Spleen (tissue), 11 donors: Measurements from ENCODE around the gene RPTOR. TPM values are rescaled to one million over a fixed set of nuclear protein-coding genes. Genes with fewer than 3 reads are reported as not detected.

Source experiments
- DNase-seq: peaks from one replicate; pipeline ENCODE4 v3.0.0-alpha.2; 2020
- H3K27ac ChIP-seq, 8 donors: fragments of 200-600 bp; sonication (generic) in 7 of 8; 1 replicate in 4 of 8; 2 replicates in 4 of 8; pipeline versions ENCODE4 v1.5.0 to v1.8.0; 2016 to 2021; ENCODE audit warnings: inconsistent platforms in 4 of 8, mild to moderate bottlenecking in 4 of 8, moderate library complexity in 1 of 8
- H3K27me3 ChIP-seq, 7 donors: fragments of 200-600 bp; sonication (generic) in 6 of 7; replicated peaks in 1 of 7; 1 replicate in 4 of 7; 2 replicates in 3 of 7; pipeline versions ENCODE4 v1.5.0 to v1.8.0; 2016 to 2021; ENCODE audit warnings: inconsistent platforms in 3 of 7, mild to moderate bottlenecking in 1 of 7
- H3K36me3 ChIP-seq, 6 donors: fragments of 200-600 bp; sonication (generic) in 5 of 6; 1 replicate in 4 of 6; 2 replicates in 2 of 6; pipeline versions ENCODE4 v1.5.0 to v1.8.0; 2016 to 2021; ENCODE audit warnings: inconsistent platforms in 2 of 6
- H3K4me1 ChIP-seq, 6 donors: fragments of 200-600 bp; sonication (generic) in 5 of 6; 1 replicate in 3 of 6; 2 replicates in 3 of 6; pipeline versions ENCODE4 v1.5.0 to v1.8.0; 2016 to 2021; ENCODE audit warnings: inconsistent platforms in 3 of 6
- H3K4me3 ChIP-seq, 8 donors: fragments of 200-600 bp; sonication (generic) in 7 of 8; 1 replicate in 4 of 8; 2 replicates in 4 of 8; pipeline versions ENCODE4 v1.5.0 to v1.8.0; 2016 to 2021; ENCODE audit warnings: inconsistent platforms in 4 of 8, mild to moderate bottlenecking in 4 of 8, moderate library complexity in 2 of 8
- H3K9me3 ChIP-seq, 8 donors: fragments of 200-600 bp; sonication (generic) in 7 of 8; 1 replicate in 4 of 8; 2 replicates in 4 of 8; pipeline versions ENCODE4 v1.5.0 to v1.8.0; 2016 to 2021; ENCODE audit warnings: inconsistent platforms in 4 of 8
- POLR2A ChIP-seq, 3 donors: fragments of 450-650 bp; IDR thresholded peaks; one replicate each; pipeline ENCODE4 v1.5.1; 2017; ENCODE audit warnings: antibody characterized with exemption in 3 of 3, mild to moderate bottlenecking in 1 of 3
- POLR2AphosphoS5 ChIP-seq, 3 donors: sonication (generic); formaldehyde crosslinking; IDR thresholded peaks; one replicate each; pipeline ENCODE4 v1.5.1; 2017; ENCODE audit warnings: antibody characterized with exemption in 3 of 3
- WGBS, 5 donors: extraction: QIAGEN DNeasy Blood & Tissue Kit in 3 of 5; methylation state at CpG; one replicate each; pipeline versions ENCODE4 v1.1.5 to v1.1.7; 2013 to 2018; 5-methylcytosine and 5-hydroxymethylcytosine counted together
- intact Hi-C: fragments of 100-400 bp; cut with DNase I; formaldehyde crosslinking; loops from one replicate; pipeline ENCODE4 v1.15.0; 2023; ENCODE audit warnings: low total_unique reads
- polyA plus RNA-seq, 3 donors: library from polyadenylated mRNA; stranded (reverse); fragments of 200-250 nt; gene quantifications; one replicate each; pipeline ENCODE4 v1.2.1, GENCODE V29; 2013
- total RNA-seq, 7 donors: library from RNA; depleted of rRNA in 3 of 7; stranded (reverse); fragments of >200 nt in 3 of 7; fragmentation: NEBNext Ultra II Directional in 4 of 7; extraction: Animal tissue kit (Norgen Biotek cat#: 25700) in 4 of 7; gene quantifications; one replicate each; pipeline versions ENCODE4 v1.1.0 to v1.2.1, GENCODE V29; 2016 to 2021
- TF ChIP-seq, protein P1 (sequence below), 11 experiments: fragments of 200-600 bp in 7 of 11; fragments of 450-650 bp in 4 of 11; sonication (generic) in 4 of 11; IDR thresholded peaks in 8 of 11; conservative IDR thresholded peaks in 3 of 11; 1 replicate in 7 of 11; 2 replicates in 4 of 11; pipeline versions ENCODE4 v1.4.0 to v1.8.0; 2016 to 2021; ENCODE audit warnings: antibody characterized with exemption in 11 of 11, inconsistent platforms in 4 of 11, mild to moderate bottlenecking in 1 of 11
- donor health status: healthy with polysubstance abuse.
- donor health status: DM: no; HTN: no; CAD: no; lungs with moderate emphysema.
- donor health status: DM: no; HTN: no; CAD: no.
- donor health status: Bipolar disorder and iron deficiency.
- donor health status: healthy.
- donor health status: DM: no; HTN: no; CAD: no.
- donor health status: DM: yes; HTN: yes; CAD: no.

The RPTOR gene
- total and polyA plus RNA-seq, 10 donors, result 3.1 to 61.2 (median 40.7) TPM

GRCh38 chr17:80869481-80870145 lies 325.0 kb downstream of the RPTOR start:
- 86 to 91% (median 88%) methylated on average over 7 of the region's 7 CpGs for WGBS, 5 donors
- intact Hi-C loops, result loop anchor here (10.0 kb wide), 1 partner anchor 105 kb away; no protein-coding TSS in a partner anchor
- TF ChIP-seq, protein P1, sequence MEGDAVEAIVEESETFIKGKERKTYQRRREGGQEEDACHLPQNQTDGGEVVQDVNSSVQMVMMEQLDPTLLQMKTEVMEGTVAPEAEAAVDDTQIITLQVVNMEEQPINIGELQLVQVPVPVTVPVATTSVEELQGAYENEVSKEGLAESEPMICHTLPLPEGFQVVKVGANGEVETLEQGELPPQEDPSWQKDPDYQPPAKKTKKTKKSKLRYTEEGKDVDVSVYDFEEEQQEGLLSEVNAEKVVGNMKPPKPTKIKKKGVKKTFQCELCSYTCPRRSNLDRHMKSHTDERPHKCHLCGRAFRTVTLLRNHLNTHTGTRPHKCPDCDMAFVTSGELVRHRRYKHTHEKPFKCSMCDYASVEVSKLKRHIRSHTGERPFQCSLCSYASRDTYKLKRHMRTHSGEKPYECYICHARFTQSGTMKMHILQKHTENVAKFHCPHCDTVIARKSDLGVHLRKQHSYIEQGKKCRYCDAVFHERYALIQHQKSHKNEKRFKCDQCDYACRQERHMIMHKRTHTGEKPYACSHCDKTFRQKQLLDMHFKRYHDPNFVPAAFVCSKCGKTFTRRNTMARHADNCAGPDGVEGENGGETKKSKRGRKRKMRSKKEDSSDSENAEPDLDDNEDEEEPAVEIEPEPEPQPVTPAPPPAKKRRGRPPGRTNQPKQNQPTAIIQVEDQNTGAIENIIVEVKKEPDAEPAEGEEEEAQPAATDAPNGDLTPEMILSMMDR (IDR thresholded peaks at IDR 0.05 in 8 of 11, conservative IDR thresholded peaks at IDR 0.05 in 3 of 11), result no peak
- TF ChIP-seq POLR2A (IDR thresholded peaks at IDR 0.05), result no peak
- TF ChIP-seq POLR2AphosphoS5 (IDR thresholded peaks at IDR 0.05), result no peak
- Histone ChIP-seq H3K27me3 (no peaks in the 10 kb centered on the region), H3K4me1 (peaks cover 13 to 57% (median 29%) of the 10 kb centered on the region in 6 donors), H3K27ac (no peak overlapping the region), H3K36me3 (peaks cover 0 to 19% (median 0%) of the 10 kb centered on the region in 6 donors), H3K9me3 (peaks cover 0 to under 1% (median 0%) of the 10 kb centered on the region in 8 donors), H3K4me3 (no peak overlapping the region)
- peak; percentile 10 for DNase-seq

DNA sequence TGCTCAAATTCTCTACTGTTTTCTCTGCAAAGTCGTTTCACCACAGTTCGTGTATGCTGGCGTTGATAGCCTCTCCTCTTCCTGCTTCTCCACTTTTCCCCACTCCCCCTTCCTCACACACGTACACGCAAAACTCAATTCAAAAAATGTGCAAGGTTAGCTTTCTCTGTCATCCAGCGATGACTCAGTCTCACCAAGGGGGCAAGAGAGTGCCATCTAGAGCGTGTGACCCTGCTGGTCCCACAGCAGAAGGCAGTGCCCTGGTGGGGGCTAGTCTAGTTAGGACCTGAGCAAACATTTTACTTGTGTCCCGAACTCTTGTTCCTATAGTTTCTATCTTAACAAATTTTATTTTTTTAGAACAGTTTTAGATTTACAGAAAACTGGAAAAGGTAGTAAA lies 325.8 kb downstream of the RPTOR start:
- 42 to 62% (median 50%) methylated on average over 8 of the region's 8 CpGs for WGBS, 5 donors
- no peaks in the 10 kb centered on the region for H3K27me3 ChIP-seq
- peaks cover 0 to 21% (median 0%) of the 10 kb centered on the region in 6 donors for H3K36me3 ChIP-seq
- no peak overlapping the region for H3K27ac ChIP-seq
- peak; percentile 40 for DNase-seq
- H3K9me3 ChIP-seq, result no peaks in the 10 kb centered on the region
- H3K4me1 ChIP-seq, result peaks cover 13 to 57% (median 29%) of the 10 kb centered on the region in 6 donors
- no peak for TF ChIP-seq POLR2A (IDR thresholded peaks at IDR 0.05)
- TF ChIP-seq, protein P1 (IDR thresholded peaks at IDR 0.05 in 8 of 11, conservative IDR thresholded peaks at IDR 0.05 in 3 of 11), result no peak
- TF ChIP-seq POLR2AphosphoS5 (IDR thresholded peaks at IDR 0.05), result no peak
- H3K4me3 ChIP-seq, result no peak overlapping the region
- intact Hi-C loops, result no loop called here

DNA sequence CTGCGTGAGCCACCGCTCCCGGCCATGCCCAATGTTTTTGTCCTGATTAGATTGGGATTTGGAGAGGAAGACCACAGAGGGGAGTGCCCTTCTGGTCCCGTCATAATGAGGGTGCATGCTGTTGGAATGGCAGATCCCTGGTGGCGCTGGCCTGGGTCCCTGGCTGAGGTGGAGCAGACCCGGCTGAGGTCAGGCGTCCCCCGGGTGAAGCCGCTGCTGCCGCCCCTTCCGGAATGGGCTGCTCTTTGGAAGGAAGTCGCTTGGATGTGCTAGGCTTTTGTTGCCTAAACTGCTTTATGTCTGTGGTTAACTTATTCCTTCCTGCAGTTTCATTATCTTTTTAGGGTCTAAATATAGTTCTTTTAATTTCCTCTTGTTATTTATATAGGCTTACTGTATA lies 326.7 kb downstream of the RPTOR start:
- Histone ChIP-seq H3K9me3 (no peaks in the 10 kb centered on the region), H3K27me3 (no peaks in the 10 kb centered on the region), H3K27ac (peak overlapping the region in 2 of 8 donors; percentile 11 to 37), H3K36me3 (peaks cover 0 to 23% (median 0%) of the 10 kb centered on the region in 6 donors), H3K4me3 (no peak overlapping the region), H3K4me1 (peaks cover 13 to 50% (median 29%) of the 10 kb centered on the region in 6 donors)
- TF ChIP-seq POLR2AphosphoS5 (IDR thresholded peaks at IDR 0.05) (peak in 2 of 3 donors; percentile 22 to 57), POLR2A (IDR thresholded peaks at IDR 0.05) (no peak)
- TF ChIP-seq, protein P1 (IDR thresholded peaks at IDR 0.05 in 8 of 11, conservative IDR thresholded peaks at IDR 0.05 in 3 of 11), result no peak
- peak; percentile 84 for DNase-seq
- intact Hi-C loops, result no loop called here
- 17 to 30% (median 27%) methylated on average over 12 of the region's 12 CpGs for WGBS, 5 donors

DNA sequence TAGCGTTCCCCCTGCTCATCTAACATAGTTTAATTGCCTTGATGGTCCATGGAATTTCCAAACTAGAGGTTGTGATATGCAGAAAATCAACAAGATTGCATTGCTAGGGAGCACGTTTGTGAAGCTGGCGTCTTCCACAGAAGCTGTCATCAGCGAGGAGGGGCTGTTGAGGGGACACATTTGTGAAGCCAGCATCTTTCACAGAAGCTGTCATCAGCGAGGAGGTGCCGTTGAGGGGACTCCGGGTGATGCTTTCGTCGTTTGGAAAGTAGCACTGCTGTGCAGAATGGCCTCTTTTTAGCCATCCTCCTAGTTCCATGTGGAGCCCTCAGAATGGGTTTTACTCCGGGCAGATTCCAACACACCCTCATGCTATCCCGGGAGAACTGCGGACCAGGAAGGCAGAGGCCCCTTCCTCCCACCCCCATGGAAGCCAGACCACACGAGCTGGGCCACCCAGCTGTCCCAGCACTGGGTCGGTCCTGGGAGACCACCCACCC lies 327.4 kb downstream of the RPTOR start:
- Histone ChIP-seq H3K36me3 (peaks cover 0 to 23% (median 0%) of the 10 kb centered on the region in 6 donors), H3K4me1 (peaks cover 13 to 52% (median 29%) of the 10 kb centered on the region in 6 donors), H3K27ac (peak overlapping the region in 2 of 8 donors; percentile 11 to 37), H3K27me3 (no peaks in the 10 kb centered on the region), H3K9me3 (no peaks in the 10 kb centered on the region), H3K4me3 (no peak overlapping the region)
- TF ChIP-seq, protein P1 (IDR thresholded peaks at IDR 0.05 in 8 of 11, conservative IDR thresholded peaks at IDR 0.05 in 3 of 11), result no peak
- no peak for TF ChIP-seq POLR2A (IDR thresholded peaks at IDR 0.05)
- TF ChIP-seq POLR2AphosphoS5 (IDR thresholded peaks at IDR 0.05), result no peak
- no peak for DNase-seq
- intact Hi-C loops, result no loop called here
- WGBS, 5 donors, result 75 to 82% (median 77%) methylated on average over 12 to 14 of the region's 14 CpGs
